GM12892 (cell line): ENCODE results near the gene TEX35.

Experiments used
- POLR2A ChIP-seq: IDR thresholded peaks from 2 replicates; pipeline ENCODE4 v1.6.1; 2011; ENCODE audit warnings: low read depth, low read length, control low read depth
- POLR2AphosphoS5 ChIP-seq: IDR thresholded peaks from 2 replicates; pipeline ENCODE4 v1.6.1; 2011; ENCODE audit warnings: low read depth, low read length, control low read depth

DNA sequence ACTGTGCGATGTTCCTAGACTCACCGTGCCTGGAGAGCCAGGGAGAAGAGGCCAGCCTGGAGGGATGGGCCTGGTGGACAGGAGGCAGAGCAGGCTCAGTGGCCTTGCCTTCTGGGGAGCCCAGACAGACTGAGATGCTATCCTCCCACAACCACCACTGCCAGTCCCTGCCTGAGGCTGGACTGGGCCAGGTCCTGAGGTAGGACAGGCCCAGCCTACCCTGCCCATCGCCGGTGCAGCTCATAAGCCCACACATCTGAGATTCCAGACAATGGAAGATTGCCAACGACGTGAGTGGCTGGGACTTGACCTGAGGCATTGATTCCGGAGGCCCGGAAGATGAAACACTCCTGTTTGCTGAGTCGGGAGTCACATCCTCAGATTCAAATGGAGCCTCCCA, 21.9 kb upstream of the TEX35 start:
- no peak for TF ChIP-seq POLR2AphosphoS5
- TF ChIP-seq POLR2A: no peak
